DMS153 treated with DMSO at 0.1 percent for 48 hours (cell line): ENCODE results near the gene BRIP1.
"Not testable (repeated sequence)": the region's sequence is repeated elsewhere in the genome, so short reads cannot be mapped to it uniquely, and the experiment has no call there.

Experiments
- DNase-seq: peaks from one replicate; lab custom pipeline; 2025; ENCODE audit not compliant: unreplicated experiment; lab: John Stamatoyannopoulos, UW

BRIP1 gene

DNA sequence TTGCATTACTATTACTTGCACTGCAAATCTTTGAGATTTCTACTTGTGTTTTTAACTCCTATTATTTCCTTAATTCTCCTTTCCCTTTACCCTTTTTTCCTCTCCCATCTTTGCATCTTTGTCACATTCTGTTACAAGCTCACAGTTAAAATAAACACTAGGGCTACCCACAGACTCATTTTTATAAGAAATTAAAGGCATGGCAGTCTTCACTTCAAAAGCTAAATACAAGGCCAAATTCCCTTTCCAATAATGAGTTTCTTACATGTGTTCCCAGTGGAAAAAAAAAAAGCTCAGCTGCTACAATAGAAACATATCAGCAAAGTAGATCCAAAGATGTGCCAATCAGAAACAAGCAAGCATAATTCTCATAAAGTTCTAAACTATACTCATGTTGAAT is 3.7 kb upstream of the BRIP1 start:
- no peak for DNase-seq

DNA sequence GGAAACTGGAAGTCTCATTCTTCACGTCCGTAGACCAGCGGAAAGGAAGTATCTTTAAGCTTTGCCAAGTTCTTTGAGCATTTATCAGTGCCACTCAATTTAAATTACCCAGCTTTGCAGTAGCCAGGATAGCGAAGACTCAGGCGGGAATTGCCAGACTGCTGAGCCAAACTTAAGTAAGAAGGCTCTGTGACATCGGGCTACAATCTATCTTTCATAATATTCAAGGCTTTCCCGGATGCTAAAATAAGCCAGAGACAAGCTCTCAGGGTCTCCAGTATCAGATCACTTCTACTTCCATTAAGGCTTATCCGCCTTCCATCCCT is 436 bp upstream of the BRIP1 start:
- peak; percentile 56 for DNase-seq

DNA sequence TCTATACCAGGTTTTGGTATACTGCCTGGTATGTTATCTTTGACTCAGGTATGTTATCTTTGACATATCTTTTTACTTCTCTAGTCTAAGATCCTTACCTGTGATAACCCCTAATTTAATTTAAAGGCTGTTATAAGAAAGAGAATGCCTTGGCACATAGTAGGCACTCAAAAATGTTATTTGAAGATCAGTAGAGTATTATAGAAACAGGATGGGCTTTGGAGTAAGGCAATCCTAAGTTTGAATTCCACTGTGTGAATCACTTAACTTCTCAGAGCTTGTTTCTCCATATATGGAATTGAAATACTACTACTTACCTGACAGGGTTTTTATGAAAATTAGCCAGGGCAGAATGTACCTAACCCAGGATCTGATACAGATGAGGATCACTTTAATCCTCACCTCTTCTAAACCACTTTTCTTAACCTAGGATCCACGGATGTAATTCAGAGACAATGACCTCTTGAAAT is 1.2 kb downstream of the BRIP1 start:
- DNase-seq, result no peak

DNA sequence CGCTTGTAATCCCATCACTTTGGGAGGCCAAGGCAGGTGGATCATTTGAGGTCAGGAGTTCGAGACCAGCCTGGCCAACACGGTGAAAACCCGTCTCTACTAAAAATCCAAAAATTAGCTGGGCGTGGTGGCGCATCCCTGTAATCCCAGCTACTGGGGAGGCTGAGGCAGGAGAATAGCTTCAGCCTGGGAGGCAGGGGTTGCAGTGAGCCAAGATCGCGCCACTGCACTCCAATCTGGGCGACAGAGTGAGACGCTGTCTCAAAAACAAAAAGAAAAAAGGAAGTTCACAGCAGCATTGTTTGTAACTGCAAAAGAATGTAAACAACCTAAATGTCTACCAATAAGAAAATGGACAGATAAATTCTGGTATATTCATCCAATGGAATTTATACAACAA is 2.9 kb downstream of the BRIP1 start:
- DNase-seq, result not testable (repeated sequence)

DNA sequence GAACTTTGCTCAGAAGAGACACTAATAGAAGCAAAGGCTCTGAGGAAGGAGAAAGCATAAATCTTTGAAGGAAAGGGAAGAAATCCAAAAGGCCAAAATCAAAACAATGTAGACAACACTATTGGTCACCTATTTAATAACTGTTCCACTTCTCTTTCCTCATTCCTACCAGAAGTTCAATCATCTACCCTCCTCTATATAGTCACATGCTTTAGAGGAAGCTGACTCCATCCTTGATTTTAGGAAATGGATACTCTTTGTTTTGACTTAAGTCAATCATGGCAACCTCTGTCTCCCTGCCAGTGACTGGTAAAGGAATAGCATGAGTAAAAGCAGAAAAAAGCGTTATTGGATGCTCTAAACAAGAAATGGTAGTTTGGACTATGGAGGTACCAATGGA is 7.3 kb downstream of the BRIP1 start:
- no peak for DNase-seq

DNA sequence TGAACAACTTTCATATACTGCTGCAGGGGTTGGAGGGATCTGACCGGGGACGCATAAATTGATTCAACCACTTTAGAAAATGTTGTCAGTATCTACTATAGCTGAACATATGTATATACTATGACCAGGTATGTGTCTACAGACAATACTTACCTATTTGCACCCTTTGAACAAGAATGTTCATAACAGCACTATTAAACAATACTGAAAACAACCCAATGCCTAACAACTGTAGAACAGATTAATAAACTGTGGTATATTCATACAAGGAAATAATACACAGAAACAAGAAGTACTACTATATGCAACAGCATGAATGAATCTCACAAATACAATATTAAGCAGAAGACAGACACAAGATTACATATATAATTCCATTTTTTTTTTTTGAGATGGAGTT is 10.5 kb downstream of the BRIP1 start:
- DNase-seq, result no peak

DNA sequence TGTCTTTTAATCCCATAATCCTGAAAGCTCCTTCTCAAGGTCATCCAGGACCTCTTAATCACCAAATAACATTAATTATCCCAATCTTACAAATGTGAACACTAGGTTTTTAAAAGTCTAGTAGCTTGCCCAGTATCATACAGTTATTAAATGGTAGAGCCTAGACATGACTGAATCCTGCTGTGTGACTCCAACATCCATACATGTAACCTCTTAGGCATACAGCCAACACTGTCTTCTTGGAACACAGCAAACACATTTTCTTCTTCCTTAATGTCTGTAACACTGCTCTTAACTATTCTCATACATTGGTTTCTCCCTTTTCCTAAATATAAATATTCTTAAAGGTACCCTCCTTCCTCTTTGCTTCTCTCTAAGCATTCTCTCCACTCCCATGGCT is 13.7 kb downstream of the BRIP1 start:
- DNase-seq, result no peak

DNA sequence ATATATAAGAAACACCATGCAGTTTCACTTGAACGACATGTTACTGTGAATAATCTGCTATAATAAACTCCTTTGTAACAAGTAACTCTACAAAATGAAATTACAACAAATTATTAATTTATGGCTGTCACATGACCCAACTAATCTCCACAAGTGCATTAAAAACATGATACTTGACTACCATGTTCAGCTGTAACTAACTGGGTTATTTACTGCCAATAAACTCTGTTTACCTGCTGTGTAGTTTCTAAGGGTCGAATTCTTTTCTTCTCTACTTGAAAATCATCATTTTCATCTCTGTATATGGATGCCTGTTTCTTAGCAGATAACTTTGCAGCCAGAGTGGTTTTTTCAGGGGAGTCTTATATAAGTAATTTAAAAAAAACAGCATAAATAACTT is 14.4 kb downstream of the BRIP1 start:
- no peak for DNase-seq

DNA sequence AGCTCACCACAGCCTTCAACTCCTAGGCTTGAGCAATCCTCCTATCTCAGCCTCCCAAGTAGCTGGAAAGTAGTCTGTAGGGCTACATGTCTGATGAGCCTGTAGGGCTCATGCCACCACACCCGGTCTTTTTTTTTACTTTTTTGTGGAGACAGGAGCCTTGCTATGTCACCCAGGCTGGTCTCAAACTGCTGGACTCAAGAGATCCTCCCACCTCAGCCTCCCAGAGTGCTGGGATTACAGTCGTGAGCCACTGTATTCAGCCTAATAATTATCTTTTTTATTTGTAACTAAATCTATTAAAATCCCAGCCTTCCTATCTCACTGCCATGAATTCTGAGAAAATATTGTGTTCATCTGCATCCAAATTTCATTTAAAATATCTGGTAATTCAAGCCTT is 15.1 kb downstream of the BRIP1 start:
- DNase-seq, result no peak

DNA sequence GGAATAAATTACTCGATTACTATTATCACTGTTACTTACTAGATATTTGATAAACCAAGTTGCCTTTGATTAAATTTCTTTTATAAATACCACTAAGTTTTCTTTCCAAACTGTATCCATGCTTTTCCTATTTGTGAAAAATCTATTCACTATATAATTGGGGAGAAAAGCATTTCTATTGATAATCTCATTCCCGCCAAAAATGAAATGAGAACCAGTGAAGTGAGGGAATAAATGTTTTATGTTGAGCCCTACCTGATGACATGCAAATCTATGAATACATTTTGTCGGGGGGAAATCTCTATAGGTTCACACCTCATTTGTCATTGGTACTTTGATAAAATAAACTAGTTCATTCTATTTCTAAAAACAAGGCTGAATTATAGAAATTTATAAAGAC is 15.7 kb downstream of the BRIP1 start:
- no peak for DNase-seq

DNA sequence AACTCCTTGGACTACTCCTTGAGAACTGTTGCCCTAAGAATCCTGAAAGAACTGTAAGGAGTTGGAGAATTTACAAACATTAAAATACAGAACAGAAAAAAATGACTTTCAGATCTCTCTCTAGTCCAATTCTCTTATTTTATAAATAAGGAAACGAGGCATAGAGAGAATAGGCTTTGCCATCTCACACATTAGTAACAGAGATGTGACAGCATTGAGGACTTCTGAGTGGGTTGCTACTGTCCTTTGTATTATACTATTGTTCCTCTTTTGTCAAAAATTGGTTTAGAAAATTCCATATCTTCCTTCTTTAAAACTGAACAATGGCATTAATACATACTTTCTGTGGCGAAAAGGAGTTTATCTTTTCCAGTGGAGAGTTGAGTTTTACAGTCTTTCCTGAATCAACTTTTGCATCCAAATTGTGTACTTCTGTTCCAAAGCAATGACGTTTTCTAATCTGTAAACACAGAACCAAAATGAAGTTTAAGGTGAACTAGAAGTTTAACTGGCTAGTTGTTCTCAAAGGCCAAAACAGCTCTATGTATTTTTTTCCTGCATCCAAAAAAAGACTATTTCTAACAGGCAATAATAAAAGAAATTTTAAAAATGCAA is 16.5 kb downstream of the BRIP1 start:
- no peak for DNase-seq

DNA sequence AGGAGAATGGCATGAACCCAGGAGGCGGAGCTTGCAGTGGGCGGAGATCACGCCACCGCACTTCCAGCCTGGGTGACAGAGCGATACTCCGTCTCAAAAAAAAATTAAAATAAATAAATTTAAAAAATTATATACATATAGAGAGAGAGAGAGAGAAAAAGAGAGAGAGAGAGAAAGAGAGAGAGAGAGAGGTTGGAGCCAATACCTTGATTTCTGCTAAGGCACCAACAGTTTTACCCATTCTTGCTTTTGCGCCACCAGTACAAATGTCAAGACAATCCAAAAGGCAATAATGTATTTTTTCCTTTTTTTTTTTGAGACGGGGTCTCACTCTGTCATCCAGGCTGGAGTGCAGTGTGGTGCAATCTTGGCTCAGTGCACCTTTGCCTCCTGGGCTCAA is 17.2 kb downstream of the BRIP1 start:
- no peak for DNase-seq

DNA sequence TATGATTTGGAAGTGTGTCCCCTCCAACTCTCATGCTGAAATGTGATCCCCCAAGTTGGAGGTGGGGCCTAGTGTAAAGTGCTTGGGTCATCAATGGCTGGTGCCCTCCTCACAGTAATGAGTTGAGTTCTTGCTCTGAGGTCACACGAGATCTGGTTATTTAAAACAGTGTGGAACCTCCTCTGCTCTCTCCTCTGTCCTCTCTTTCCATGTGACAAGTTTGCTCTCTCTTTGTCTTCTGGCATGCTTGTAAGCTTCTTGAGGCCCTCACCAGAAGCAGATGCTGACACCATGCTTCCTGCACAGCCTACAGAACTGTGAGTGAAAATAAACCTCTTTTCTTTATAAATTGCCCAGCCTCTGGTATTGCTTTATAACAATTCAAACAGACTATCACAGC is 19.9 kb downstream of the BRIP1 start:
- no peak for DNase-seq

DNA sequence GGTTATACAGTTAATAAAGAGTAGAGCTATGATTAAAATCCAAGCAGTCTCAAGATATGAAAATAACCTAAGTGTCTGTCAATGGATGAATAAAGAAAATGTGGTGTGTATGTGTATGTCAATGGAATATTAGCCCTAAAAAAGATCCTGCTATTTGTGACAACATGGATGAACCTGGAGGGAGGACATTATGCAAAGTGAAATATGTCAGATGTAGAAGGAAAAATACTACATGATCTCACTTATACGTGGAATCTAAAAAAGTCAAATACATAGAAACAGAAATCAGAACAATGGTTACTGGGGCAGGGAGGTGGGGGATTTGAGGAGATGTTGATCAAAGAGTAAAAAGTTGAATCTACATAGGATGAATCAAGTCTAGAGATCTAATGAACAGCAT is 20.4 kb downstream of the BRIP1 start:
- no peak for DNase-seq

DNA sequence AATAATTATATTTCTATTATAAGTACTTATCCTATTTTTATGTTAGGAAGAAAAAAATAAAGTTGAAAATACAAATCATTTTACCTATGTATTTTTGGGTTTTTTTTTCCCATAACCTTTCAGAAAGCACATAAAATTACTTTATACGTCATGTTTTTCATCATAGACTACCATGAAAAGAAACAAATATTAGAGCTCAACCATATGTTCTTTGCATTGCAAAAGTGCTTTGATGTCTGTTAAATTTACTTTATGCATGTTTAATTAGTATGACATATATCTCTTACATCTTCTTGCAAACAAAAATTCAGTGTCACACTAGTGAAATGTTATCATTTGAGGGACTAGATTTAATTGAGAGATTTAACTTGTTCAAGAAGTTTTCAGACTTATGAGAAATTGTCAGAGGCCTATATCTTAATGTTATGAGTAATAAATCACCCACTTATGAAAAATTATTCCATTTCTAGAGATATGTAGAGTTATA is 24.0 kb downstream of the BRIP1 start:
- no peak for DNase-seq

DNA sequence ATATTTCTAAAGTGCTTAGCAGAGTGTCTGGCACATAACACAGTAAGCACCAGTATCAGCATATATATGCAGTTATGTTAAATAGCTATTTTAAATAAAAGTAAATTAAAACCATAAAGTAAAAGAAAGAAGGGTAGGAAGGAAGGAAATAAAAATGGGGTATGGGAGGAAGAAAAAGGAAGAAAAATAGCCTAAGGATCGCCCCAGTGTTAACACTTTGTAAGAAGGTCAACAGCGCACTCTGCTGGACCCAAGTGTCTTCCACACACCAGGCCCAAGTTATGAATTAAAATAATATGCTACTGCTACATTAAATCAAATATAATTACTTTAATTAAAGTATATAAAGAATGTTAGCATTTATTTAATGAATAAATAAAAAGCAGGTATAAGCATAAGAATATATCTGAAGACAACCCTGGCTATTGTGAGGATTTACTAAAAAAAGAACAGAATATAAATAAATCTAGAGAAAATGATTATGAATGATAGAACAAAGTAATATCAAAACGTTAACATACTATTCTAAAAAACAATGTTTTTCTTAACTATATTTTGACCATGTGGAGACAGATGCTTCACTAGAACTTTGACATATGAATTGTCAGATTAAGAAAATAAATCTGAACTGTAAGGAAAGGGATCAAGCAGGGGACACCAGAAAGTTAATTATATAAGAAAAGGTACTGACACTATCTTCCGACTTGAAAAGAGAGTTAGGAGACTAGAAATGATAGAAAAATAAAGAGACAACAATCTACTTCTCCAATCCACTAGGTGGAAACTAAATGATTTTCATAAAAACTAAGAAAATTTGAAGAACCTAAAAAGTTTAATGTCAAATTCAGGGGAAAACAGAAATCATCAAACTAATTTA is 25.9 kb downstream of the BRIP1 start:
- peak; percentile 38 for DNase-seq

DNA sequence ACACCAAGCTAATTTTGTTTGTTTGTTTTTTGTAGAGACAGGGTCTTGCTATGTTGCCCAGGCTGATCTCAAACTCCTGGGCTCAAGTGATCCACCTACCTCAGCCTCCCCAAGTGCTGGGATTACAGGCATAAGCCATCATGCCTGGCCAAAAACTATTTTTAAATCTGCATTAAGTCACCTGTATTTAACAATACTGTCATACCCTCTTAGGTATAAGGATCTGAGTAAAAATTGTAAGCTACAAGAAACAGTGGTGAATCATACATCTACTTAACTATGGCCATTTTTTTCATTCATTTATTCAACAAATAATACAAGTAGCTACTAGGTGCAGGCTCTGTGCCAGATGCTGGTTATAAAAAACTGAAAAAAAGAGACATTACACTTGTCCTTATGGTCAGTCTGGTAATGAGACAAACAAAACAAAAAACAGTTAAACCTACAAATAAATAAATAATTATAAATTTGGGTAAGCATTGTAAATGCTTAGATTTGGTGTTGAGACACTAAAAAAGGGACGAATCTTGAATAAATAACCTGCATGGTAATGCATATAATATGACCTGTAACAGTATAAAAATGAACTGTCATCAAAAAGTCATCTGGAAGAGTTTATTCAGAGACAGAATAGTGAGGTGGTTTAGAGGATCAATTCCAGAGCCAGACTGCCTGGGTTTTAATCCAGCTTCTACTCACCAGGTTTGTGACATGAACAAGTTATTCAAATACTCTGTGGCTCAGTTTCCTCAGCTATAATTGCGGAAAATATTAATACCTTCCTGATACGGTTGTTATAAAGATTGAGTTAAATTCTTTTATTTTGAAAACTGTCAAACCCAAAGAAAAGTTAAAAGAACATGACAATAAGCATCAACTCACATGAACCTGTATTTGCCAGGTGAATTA is 26.8 kb downstream of the BRIP1 start:
- DNase-seq, result no peak

DNA sequence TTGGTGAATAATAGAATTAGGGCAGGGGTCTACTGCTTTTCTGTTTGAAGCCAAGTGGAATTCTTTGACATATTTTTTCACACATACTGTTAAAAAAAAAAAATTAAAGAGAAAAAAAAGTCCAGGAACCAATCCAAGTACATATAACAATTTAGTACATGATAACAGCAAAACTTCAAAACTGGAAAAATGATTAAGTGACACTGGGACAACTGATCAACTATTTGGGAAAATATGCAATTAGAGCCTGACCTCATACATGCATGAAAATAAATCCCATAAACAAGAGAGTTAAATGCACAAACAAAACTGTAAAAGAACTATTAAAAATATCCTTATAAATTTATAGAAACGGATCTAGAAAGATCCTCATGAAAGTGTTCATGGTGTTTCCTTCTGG is 27.7 kb downstream of the BRIP1 start:
- no peak for DNase-seq

DNA sequence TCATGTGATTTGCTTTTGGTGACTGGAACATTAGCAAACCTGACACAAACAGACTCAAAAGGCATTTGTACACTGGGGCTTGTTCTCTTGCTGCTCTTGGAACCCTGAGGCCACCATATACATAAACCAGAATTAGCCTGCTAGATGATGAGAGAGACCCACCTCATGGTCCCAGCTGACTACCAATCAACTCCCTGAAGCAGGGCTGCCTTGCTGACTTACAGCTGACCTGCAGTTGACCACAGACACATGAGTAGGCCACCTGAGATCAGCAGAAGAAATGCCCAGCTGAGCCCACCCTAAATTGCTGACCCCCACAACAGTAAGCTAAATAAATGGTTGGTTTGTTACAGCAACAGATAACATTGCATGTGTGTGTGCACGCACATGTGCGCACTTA is 28.7 kb downstream of the BRIP1 start:
- DNase-seq, result no peak

DNA sequence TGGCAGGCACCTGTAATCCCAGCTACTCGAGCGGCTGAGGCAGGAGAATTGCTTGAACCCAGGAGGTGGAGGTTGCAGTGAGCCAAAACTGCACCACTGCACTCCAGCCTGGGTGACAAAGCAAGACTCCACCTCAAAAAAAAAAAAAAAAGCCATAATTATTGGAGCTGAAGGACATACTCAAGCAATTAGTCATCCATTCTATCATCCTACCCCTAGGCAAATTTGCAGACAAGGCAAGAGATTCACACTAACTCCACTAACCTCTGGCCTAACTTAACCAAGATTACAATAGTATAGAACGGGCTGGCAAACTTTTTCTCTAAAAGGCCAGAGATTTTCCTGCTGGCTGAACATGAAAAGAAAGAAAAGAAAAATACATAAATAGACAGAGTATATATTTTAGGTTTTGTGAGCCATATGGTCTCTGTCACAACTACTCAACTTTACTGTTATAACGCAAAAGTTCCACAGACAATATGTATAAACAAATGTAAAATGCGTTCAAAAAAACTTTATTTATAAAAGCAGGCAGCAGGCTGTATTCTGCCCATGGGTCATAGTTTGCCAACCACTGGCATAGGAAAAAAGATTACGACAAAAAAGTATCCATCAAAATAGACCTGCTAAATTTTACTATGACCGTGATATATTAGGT is 29.7 kb downstream of the BRIP1 start:
- no peak for DNase-seq

DNA sequence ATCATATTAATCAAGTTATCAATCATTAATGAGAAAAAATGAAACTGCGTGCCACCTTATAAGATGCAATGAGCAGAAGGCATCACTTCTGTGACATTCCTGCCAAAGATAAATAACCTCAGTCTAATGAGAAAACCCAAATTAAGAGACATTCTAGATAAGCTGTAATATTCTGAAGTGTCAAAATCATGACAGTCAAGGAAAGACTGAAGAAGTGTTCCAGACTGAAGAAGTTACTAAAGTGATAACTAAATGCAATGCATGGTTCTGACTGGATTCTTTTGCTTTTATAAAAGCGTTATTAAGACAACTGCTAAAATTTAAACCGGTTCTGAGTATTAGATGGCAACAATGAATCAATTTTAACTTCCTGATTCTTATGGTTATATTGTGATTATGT is 30.9 kb downstream of the BRIP1 start:
- DNase-seq, result no peak
